Measurements from ENCODE around the gene TOMM34. TPM values are rescaled to one million over a fixed set of nuclear protein-coding genes. Genes with fewer than 3 reads are reported as not detected.
A peak's percentile ranks its signal among the peaks of the same experiment; 100 is the strongest.

The TOMM34 gene
- total and polyA plus RNA-seq, 2 of the 13 experiments (the other 11 are each of a cell fraction or from before 2014, with no cell fraction given): 36.2 to 52.0 TPM

DNA sequence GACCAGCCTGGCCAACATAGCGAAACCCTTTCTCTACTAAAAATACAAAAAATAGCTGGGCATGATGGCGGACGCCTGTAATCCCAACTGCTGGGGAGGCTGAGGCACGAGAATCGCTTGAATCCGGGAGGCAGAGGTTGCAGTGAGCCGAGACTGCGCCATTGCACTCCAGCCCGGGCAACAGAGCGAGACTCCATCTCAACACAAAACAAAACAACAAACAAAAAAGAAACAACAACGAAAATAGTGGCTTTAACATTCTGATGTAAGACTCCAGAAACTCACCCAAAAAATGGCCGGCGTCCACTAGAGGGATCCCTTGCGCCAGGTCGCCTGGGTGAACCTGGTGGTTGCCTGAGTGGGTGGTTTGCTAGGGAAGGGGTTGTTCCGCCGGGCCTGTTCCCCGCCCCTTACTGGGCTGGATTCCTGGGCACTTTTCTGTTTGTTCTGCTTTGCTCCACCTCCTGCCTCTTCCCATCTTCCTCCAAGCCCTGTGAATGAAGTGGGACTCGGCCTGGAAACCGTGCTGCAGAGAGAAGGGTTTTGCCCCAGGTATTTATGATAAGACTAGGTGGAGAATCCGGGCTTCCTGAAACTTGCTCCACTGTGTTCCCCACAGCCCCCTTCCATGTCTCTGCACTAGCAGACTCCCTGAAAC lies 48.8 kb downstream of the TOMM34 start (continued):
- TF ChIP-seq ZNF451 (CRISPR knock-in tag; IDR thresholded peaks at IDR 0.05) (peak; percentile 65; the same call in 1 of the 2 replicates), THYN1 (CRISPR knock-in tag; IDR thresholded peaks at IDR 0.05; ENCODE audit: borderline replicate concordance, low read depth) (no peak), ZNF674 (CRISPR knock-in tag; IDR thresholded peaks at IDR 0.05; ENCODE audit: low read depth) (no peak), ZNF556 (CRISPR knock-in tag; IDR thresholded peaks at IDR 0.05; ENCODE audit: borderline replicate concordance) (peak; percentile 95), SRSF4 (IDR thresholded peaks at IDR 0.05; ENCODE audit: low read depth, low read length, poor library complexity, severe bottlenecking) (no peak), ZBTB33 (CRISPR knock-in tag; IDR thresholded peaks at IDR 0.05) (0 out of 2 replicates have a peak, but pooled peaks have one; percentile 10), MXD4 (CRISPR knock-in tag; IDR thresholded peaks at IDR 0.05) (peak; percentile 37; the same call in 1 of the 2 replicates), ZNF12 (CRISPR knock-in tag; IDR thresholded peaks at IDR 0.05) (0 out of 2 replicates have a peak, but pooled peaks have one; percentile 63), TFAP4 (IDR thresholded peaks at IDR 0.05; ENCODE audit: borderline replicate concordance, low read depth) (peak; percentile 48; the same call in 1 of the 2 replicates), ZBTB34 (CRISPR knock-in tag; IDR thresholded peaks at IDR 0.05) (0 out of 2 replicates have a peak, but pooled peaks have one; percentile 51), MTA3 (CRISPR knock-in tag; IDR thresholded peaks at IDR 0.05) (no peak), ZNF614 (CRISPR knock-in tag; IDR thresholded peaks at IDR 0.05; ENCODE audit: borderline replicate concordance) (peak; percentile 39; the same call in 1 of the 2 replicates), PAXIP1 (CRISPR knock-in tag; conservative IDR thresholded peaks at IDR 0.05) (peak; percentile 42; the same call in 1 of the 2 replicates), MNT (IDR thresholded peaks at IDR 0.05) (no peak), ZNF225 (CRISPR knock-in tag; IDR thresholded peaks at IDR 0.05) (no peak)
- TF ChIP-seq, protein P1, sequence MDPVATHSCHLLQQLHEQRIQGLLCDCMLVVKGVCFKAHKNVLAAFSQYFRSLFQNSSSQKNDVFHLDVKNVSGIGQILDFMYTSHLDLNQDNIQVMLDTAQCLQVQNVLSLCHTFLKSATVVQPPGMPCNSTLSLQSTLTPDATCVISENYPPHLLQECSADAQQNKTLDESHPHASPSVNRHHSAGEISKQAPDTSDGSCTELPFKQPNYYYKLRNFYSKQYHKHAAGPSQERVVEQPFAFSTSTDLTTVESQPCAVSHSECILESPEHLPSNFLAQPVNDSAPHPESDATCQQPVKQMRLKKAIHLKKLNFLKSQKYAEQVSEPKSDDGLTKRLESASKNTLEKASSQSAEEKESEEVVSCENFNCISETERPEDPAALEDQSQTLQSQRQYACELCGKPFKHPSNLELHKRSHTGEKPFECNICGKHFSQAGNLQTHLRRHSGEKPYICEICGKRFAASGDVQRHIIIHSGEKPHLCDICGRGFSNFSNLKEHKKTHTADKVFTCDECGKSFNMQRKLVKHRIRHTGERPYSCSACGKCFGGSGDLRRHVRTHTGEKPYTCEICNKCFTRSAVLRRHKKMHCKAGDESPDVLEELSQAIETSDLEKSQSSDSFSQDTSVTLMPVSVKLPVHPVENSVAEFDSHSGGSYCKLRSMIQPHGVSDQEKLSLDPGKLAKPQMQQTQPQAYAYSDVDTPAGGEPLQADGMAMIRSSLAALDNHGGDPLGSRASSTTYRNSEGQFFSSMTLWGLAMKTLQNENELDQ (CRISPR knock-in tag; IDR thresholded peaks at IDR 0.05; ENCODE audit: borderline replicate concordance): no peak
